ENCODE data around the gene MRPS10.

DNA sequence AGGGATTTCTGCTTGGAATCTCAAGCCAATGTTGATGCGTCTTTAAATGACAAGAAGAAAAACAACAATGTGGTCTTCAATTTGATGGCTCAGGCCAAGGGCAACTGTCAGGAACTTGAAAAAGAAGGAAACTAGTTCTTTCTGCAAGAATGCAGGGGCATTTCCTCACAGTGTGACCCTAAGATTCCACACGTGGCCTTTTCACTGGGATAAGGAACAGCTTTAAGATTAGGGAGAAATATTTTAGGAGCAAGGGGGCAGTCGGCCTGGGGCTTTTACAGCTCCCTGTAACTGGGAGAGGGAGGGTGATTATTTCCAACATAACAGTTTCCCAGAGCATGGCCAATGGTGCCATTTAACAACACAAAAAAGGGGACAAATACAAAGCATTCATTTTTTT, 39.4 kb upstream of the MRPS10 start:
- TF ChIP-seq, protein P1, sequence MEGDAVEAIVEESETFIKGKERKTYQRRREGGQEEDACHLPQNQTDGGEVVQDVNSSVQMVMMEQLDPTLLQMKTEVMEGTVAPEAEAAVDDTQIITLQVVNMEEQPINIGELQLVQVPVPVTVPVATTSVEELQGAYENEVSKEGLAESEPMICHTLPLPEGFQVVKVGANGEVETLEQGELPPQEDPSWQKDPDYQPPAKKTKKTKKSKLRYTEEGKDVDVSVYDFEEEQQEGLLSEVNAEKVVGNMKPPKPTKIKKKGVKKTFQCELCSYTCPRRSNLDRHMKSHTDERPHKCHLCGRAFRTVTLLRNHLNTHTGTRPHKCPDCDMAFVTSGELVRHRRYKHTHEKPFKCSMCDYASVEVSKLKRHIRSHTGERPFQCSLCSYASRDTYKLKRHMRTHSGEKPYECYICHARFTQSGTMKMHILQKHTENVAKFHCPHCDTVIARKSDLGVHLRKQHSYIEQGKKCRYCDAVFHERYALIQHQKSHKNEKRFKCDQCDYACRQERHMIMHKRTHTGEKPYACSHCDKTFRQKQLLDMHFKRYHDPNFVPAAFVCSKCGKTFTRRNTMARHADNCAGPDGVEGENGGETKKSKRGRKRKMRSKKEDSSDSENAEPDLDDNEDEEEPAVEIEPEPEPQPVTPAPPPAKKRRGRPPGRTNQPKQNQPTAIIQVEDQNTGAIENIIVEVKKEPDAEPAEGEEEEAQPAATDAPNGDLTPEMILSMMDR (IDR thresholded peaks at IDR 0.05): no peak
- no peak for TF ChIP-seq POLR2A (IDR thresholded peaks at IDR 0.05)

Measured in lower leg skin (tissue), 3 donors.